OCI-LY7 (cell line): Measurements from ENCODE around the gene INPP5J.

Source experiments
- CTCF ChIP-seq: fragments of 200-600 bp; sonication (generic); conservative IDR thresholded peaks from 2 replicates; pipeline ENCODE4 v1.5.1; 2014; ENCODE audit warnings: mild to moderate bottlenecking, antibody characterized with exemption, low read length, moderate library complexity, mixed read lengths
- EZH2phosphoT487 ChIP-seq: fragments of 200-600 bp; sonication (generic); IDR thresholded peaks from 2 replicates; pipeline ENCODE4 v1.6.1; 2018; ENCODE audit warnings: low read depth, borderline replicate concordance, mild to moderate bottlenecking, mixed run types, antibody characterized with exemption, low read length, moderate library complexity, mixed read lengths

GRCh38 chr22:31128156-31128555 is 5.4 kb downstream of the INPP5J start:
- TF ChIP-seq CTCF (no peak), EZH2phosphoT487 (no peak)
